K562 (cell line): ENCODE measurements around the gene VILL. TPM values are rescaled to one million over a fixed set of nuclear protein-coding genes. Genes with fewer than 3 reads are reported as not detected.

ENCODE experiments used
- DLX4 ChIP-seq: fragments of 250-450 bp; sonication (Bioruptor Pico); IDR thresholded peaks from 2 replicates; pipeline ENCODE4 v1.6.1; 2021; ENCODE audit warnings: mild to moderate bottlenecking
- KDM1A ChIP-seq, 2 experiments: fragments of 450-650 bp; IDR thresholded peaks; 2 replicates each; pipeline ENCODE4 v1.6.1; 2016; ENCODE audit warnings: mild to moderate bottlenecking in 2 of 2
- MEF2D ChIP-seq: conservative IDR thresholded peaks from 2 replicates; pipeline ENCODE4 v1.6.1; 2016; ENCODE audit warnings: low read depth, missing genetic modification characterization, missing compliant biosample characterization
- PBX2 ChIP-seq, 2 experiments: IDR thresholded peaks in 1 of 2; conservative IDR thresholded peaks in 1 of 2; 2 replicates each; pipeline ENCODE4 v1.6.1; 2016; ENCODE audit warnings: low read depth in 2 of 2, mild to moderate bottlenecking in 1 of 2, missing compliant biosample characterization in 1 of 2, missing genetic modification characterization in 1 of 2, moderate library complexity in 1 of 2
- RCOR1 ChIP-seq, 2 experiments: IDR thresholded peaks; 2 replicates each; pipeline ENCODE4 v1.6.1; 2012; ENCODE audit warnings: low read depth in 2 of 2, low read length in 2 of 2, borderline replicate concordance in 1 of 2, improper control_type of control experiment in 1 of 2
- REST ChIP-seq, 2 experiments: fragments of 450-650 bp; formaldehyde crosslinking in 1 of 2; IDR thresholded peaks; 2 replicates each; pipeline versions ENCODE4 v1.4.0 to v1.6.1; 2014 to 2020; ENCODE audit warnings: mild to moderate bottlenecking in 2 of 2, borderline replicate concordance in 1 of 2, low read depth in 1 of 2
- SNRNP70 ChIP-seq: fragments of 200-400 bp; formaldehyde crosslinking; optimal IDR thresholded peaks from 2 replicates; pipeline ENCODE3; 2017; ENCODE audit warnings: low read depth, low read length
- STAG1 ChIP-seq: sonication (generic); formaldehyde crosslinking; IDR thresholded peaks from 2 replicates; pipeline ENCODE4 v1.5.0; 2020; ENCODE audit warnings: missing genetic modification reagents, borderline replicate concordance
- TRIM25 ChIP-seq: fragments of 450-650 bp; IDR thresholded peaks from 2 replicates; pipeline ENCODE4 v1.7.0; 2016; ENCODE audit warnings: borderline replicate concordance
- ZBTB33 ChIP-seq: sonication (generic); formaldehyde crosslinking; IDR thresholded peaks from 2 replicates; pipeline ENCODE4 v1.8.1; 2023; ENCODE audit warnings: mild to moderate bottlenecking, missing genetic modification reagents
- polyA plus RNA-seq, 8 experiments: library from polyadenylated mRNA; depleted of rRNA in 4 of 8; stranded (reverse) in 5 of 8; unstranded in 3 of 8; fragments of >200 nt; fragmentation: Nextera tagmentation in 2 of 8; fragmentation: Illumina TruSeq in 1 of 8; extraction: Ambion mirVana in 2 of 8; extraction: Trizol in 1 of 8; gene quantifications; 2 replicates each; pipeline versions ENCODE4 v1.2.1 to v1.2.3, GENCODE V29; 2011 to 2014; ENCODE audit warnings: inconsistent platforms in 1 of 8, missing spikeins in 1 of 8
- total RNA-seq, 7 experiments: library from RNA; depleted of rRNA in 6 of 7; stranded (reverse); fragments of >200 nt in 6 of 7; fragmentation: Illumina TruSeq in 2 of 7; extraction: Trizol in 2 of 7; gene quantifications; 2 replicates each; pipeline versions ENCODE4 v1.2.1 to v1.2.3, GENCODE V29; 2011 to 2021; ENCODE audit warnings: low replicate concordance in 1 of 7

Gene VILL
- total and polyA plus RNA-seq, 9 of the 15 experiments (the other 6 are each of a cell fraction or from before 2014, with no cell fraction given): 0.11 to 16.0 (median 8.8) TPM

- TF ChIP-seq REST (IDR thresholded peaks at IDR 0.05; ENCODE audit: borderline replicate concordance): peak; percentile 85
- no peak for TF ChIP-seq REST (CRISPR knock-in tag; IDR thresholded peaks at IDR 0.05; ENCODE audit: low read depth)
- TF ChIP-seq ZBTB33 (CRISPR knock-in tag): no peak
- peak in 1 of 2 experiments; percentile 73; a peak in 1 of 4 replicates for TF ChIP-seq RCOR1 (IDR thresholded peaks at IDR 0.05; ENCODE audit: borderline replicate concordance in 1 of 2, low read depth in 2 of 2, low read length in 2 of 2)
- no peak for TF ChIP-seq DLX4
- peak; percentile 80; the same call in 1 of the 2 replicates for TF ChIP-seq STAG1 (CRISPR knock-in tag)
- TF ChIP-seq KDM1A (IDR thresholded peaks at IDR 0.05): no peak
- TF ChIP-seq SNRNP70: no peak
- no peak for TF ChIP-seq PBX2 (CRISPR knock-in tag; IDR thresholded peaks at IDR 0.05; ENCODE audit: low read depth)
- no peak for TF ChIP-seq PBX2 (tag; conservative IDR thresholded peaks at IDR 0.05; ENCODE audit: low read depth)
- TF ChIP-seq MEF2D (tag): no peak
- TF ChIP-seq TRIM25: no peak
These were observed 23.2 kb upstream of the VILL start (continued) for GRCh38 chr3:37967260-37967881.
